ENCODE data around the gene BCO2. TPM values are rescaled to one million over a fixed set of nuclear protein-coding genes. Genes with fewer than 3 reads are reported as not detected.

BCO2 gene
- total and polyA plus RNA-seq, 2 experiments from 2014 or later: 44.2 to 69.4 TPM

- DNase-seq (ENCODE audit: low read depth in 1 of 2, low spot score in 1 of 2): peak in 1 of 2 donors; percentile 31
- TF ChIP-seq CTCF (IDR thresholded peaks at IDR 0.05; ENCODE audit: low read depth, low read length): no peak
Observed at GRCh38 chr11:112163875-112164685, 11.2 kb upstream of the BCO2 start, which contains the start of gene IL18. TSS of gene IL18 (minus strand) at chr11:112164094. CDS start at chr11:112155053, 9,041 bp downstream.

GRCh38 chr11:112165049-112165448, 10.3 kb upstream of the BCO2 start:
- Histone ChIP-seq H3K4me3 (no peak overlapping the region), H3K4me1 (ENCODE audit: low read depth) (no peaks in the 10 kb centered on the region), H3K27ac (no peak overlapping the region), H3K36me3 (no peaks in the 10 kb centered on the region), H3K9me3 (ENCODE audit: low read depth) (no peaks in the 10 kb centered on the region), H3K27me3 (no peaks in the 10 kb centered on the region)
- no peak for TF ChIP-seq CTCF (IDR thresholded peaks at IDR 0.05; ENCODE audit: low read depth, low read length)
- DNase-seq (ENCODE audit: low read depth in 1 of 2, low spot score in 1 of 2): no peak

More at GRCh38 chr11:112163875-112164685, 11.2 kb upstream of the BCO2 start, which contains the start of gene IL18:
- Histone ChIP-seq H3K27ac (no peak within 1 kb of the TSS), H3K36me3 (no peaks in the 10 kb centered on the region), H3K4me3 (no peak within 1 kb of the TSS), H3K9me3 (ENCODE audit: low read depth) (no peaks in the 10 kb centered on the region), H3K4me1 (ENCODE audit: low read depth) (no peaks in the 10 kb centered on the region), H3K27me3 (no peaks in the 10 kb centered on the region)

GRCh38 chr11:112166562-112166961, 8.8 kb upstream of the BCO2 start:
- TF ChIP-seq CTCF (IDR thresholded peaks at IDR 0.05; ENCODE audit: low read depth, low read length): no peak
- Histone ChIP-seq H3K4me1 (ENCODE audit: low read depth) (no peaks in the 10 kb centered on the region), H3K27ac (no peak overlapping the region), H3K9me3 (ENCODE audit: low read depth) (no peaks in the 10 kb centered on the region), H3K27me3 (no peaks in the 10 kb centered on the region), H3K4me3 (no peak overlapping the region), H3K36me3 (no peaks in the 10 kb centered on the region)
- DNase-seq (ENCODE audit: low read depth in 1 of 2, low spot score in 1 of 2): peak in 1 of 2 donors; percentile 70

- Histone ChIP-seq H3K36me3 (no peaks in the 10 kb centered on the region), H3K4me1 (ENCODE audit: low read depth) (no peaks in the 10 kb centered on the region), H3K27ac (no peak within 1 kb of the TSS), H3K4me3 (no peak within 1 kb of the TSS), H3K9me3 (ENCODE audit: low read depth) (no peaks in the 10 kb centered on the region), H3K27me3 (no peaks in the 10 kb centered on the region)
- no peak for TF ChIP-seq CTCF (IDR thresholded peaks at IDR 0.05; ENCODE audit: low read depth, low read length)
- no peak for DNase-seq (ENCODE audit: low read depth in 1 of 2, low spot score in 1 of 2)
Observed at GRCh38 chr11:112167145-112167544, 8.2 kb upstream of the BCO2 start, which contains the start of gene TEX12. TSS of gene TEX12 (plus strand) at chr11:112167372. CDS start at chr11:112169269, 1,897 bp downstream.

DNA sequence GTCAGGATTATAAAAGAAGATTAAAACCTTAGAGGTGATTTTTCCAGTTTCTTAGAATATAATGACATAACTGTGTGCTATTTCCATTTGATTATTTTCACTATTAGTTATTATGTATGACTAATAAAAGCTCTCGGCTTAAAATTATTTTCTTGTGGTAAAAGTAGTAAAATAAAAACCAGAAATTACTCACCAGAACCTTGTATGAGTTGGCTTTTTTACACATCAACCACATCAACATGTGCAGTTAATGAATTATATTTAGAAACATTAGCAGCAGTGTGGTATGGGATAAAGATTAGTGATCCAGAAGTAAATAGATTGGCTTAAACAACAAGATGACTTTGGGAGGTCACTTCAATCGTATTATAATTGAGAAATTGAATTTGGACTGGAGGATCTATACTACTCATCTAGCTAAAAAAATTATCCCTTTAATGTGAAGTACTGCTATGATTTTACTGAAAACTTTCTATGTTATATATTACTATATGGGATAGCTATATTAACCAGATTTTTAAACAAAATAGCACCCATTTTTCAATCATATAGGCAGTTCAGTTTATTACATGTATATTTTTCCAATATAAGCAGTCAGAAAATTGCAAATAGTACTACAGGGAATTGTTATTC, 2.8 kb upstream of the BCO2 start:
- no peaks in the 10 kb centered on the region for H3K9me3 ChIP-seq (ENCODE audit: low read depth)
- peaks cover 16% of the 10 kb centered on the region for H3K4me1 ChIP-seq (ENCODE audit: low read depth)
- H3K36me3 ChIP-seq: no peaks in the 10 kb centered on the region
- DNase-seq (ENCODE audit: low read depth in 1 of 2, low spot score in 1 of 2): no peak
- TF ChIP-seq CTCF (IDR thresholded peaks at IDR 0.05; ENCODE audit: low read depth, low read length): no peak
- H3K4me3 ChIP-seq: no peak overlapping the region
- H3K27me3 ChIP-seq: no peaks in the 10 kb centered on the region
- no peak overlapping the region for H3K27ac ChIP-seq

Data from cardiac muscle cell (in vitro differentiated cells and primary cell).